Thymus (tissue), 11 donors: ENCODE measurements around the gene NUDT19. TPM values are rescaled to one million over a fixed set of nuclear protein-coding genes. Genes with fewer than 3 reads are reported as not detected.
"Not testable (repeated sequence)": the region's sequence is repeated elsewhere in the genome, so short reads cannot be mapped to it uniquely, and the experiment has no call there.

Experiments used
- DNase-seq, 9 donors: peaks; one replicate each; pipeline ENCODE4 v3.0.0-alpha.2; 2013; ENCODE audit warnings: low spot score in 9 of 9, low read depth in 6 of 9, missing footprints in 1 of 9
- H3K27ac ChIP-seq, 2 donors: one replicate each; pipeline ENCODE4 v1.5.1; 2013; ENCODE audit warnings: control low read depth in 1 of 2, low read depth in 1 of 2, low read length in 1 of 2, mild to moderate bottlenecking in 1 of 2, moderate library complexity in 1 of 2
- H3K27me3 ChIP-seq, 2 donors: one replicate each; pipeline ENCODE4 v1.5.1; 2013; ENCODE audit warnings: low read length in 1 of 2; ENCODE audit not compliant: control insufficient read depth in 2 of 2, insufficient read depth in 1 of 2
- H3K36me3 ChIP-seq, 2 donors: one replicate each; pipeline ENCODE4 v1.5.1; 2013; ENCODE audit warnings: low read length in 1 of 2, mild to moderate bottlenecking in 1 of 2, moderate library complexity in 1 of 2; ENCODE audit not compliant: control insufficient read depth in 2 of 2, insufficient read depth in 2 of 2
- H3K4me1 ChIP-seq, 2 donors: one replicate each; pipeline ENCODE4 v1.5.1; 2013; ENCODE audit warnings: low read length in 2 of 2; ENCODE audit not compliant: control insufficient read depth in 2 of 2, insufficient read depth in 2 of 2
- H3K4me3 ChIP-seq, 2 donors: one replicate each; pipeline ENCODE4 v1.5.1; 2013; ENCODE audit warnings: low read length in 2 of 2, control low read depth in 1 of 2, mild to moderate bottlenecking in 1 of 2
- H3K9me3 ChIP-seq, 2 donors: one replicate each; pipeline ENCODE4 v1.5.1; 2013; ENCODE audit warnings: low read length in 1 of 2, mild to moderate bottlenecking in 1 of 2; ENCODE audit not compliant: control insufficient read depth in 2 of 2, insufficient read depth in 1 of 2
- WGBS: extraction: QIAGEN DNeasy Blood & Tissue Kit; methylation state at CpG from one replicate; pipeline ENCODE4 v1.1.7; 2013; 5-methylcytosine and 5-hydroxymethylcytosine counted together
- polyA plus RNA-seq: library from polyadenylated mRNA; stranded (reverse); fragments of 200-250 nt; gene quantifications from one replicate; pipeline ENCODE4 v1.2.3, GENCODE V29; 2013
- total RNA-seq: library from RNA; stranded (reverse); fragments of 120-200 nt; gene quantifications from one replicate; pipeline ENCODE4 v1.2.4, GENCODE V29; 2013
- donor health status: healthy.

NUDT19 gene
- total and polyA plus RNA-seq, 2 donors, result 3.7 to 11.1 TPM

GRCh38 chr19:32652894-32653598, 38.6 kb upstream of the NUDT19 start:
- H3K27ac ChIP-seq, result peak overlapping the region in 1 of 2 donors; percentile 57

DNA sequence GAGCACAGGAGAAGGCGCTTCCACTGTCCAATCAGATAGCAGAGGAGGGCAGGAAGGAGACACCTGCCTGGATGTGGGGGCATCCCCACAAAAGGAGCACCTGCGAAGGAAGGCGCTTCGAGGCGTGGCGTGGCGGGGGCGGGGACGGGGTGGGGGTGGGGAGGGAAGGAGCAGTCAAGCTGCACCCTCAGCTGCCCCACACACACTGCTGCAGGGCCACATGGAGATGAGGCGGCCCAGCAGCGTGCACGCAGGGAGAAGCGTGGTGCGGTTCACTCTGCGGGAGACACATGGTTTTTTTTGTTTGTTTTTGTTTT, 38.1 kb upstream of the NUDT19 start:
- Histone ChIP-seq H3K36me3 (peaks cover 26 to 29% of the 10 kb centered on the region in 2 donors), H3K4me1 (peaks cover 6 to 37% of the 10 kb centered on the region in 2 donors), H3K27me3 (no peaks in the 10 kb centered on the region), H3K27ac (peak overlapping the region in 1 of 2 donors; percentile 57), H3K4me3 (no peak overlapping the region), H3K9me3 (no peaks in the 10 kb centered on the region)
- WGBS, result 81% methylated on average over 15 of the region's 15 CpGs
- DNase-seq, result peak in 3 of 9 donors; percentile 44 to 69 (median 52)

More at GRCh38 chr19:32652894-32653598, 38.6 kb upstream of the NUDT19 start:
- Histone ChIP-seq H3K4me1 (peaks cover 6 to 38% of the 10 kb centered on the region in 2 donors), H3K4me3 (no peak overlapping the region), H3K9me3 (no peaks in the 10 kb centered on the region), H3K27me3 (no peaks in the 10 kb centered on the region), H3K36me3 (peaks cover 24% of the 10 kb centered on the region in 2 donors)
- 89% methylated on average over 12 of the region's 12 CpGs for WGBS
- DNase-seq, result no peak

GRCh38 chr19:32656379-32656778, 35.2 kb upstream of the NUDT19 start:
- not testable (repeated sequence) for H3K27ac ChIP-seq, DNase-seq, H3K4me3 ChIP-seq, H3K27me3 ChIP-seq, H3K9me3 ChIP-seq
- H3K4me1 ChIP-seq, result peaks cover 6 to 28% of the 10 kb centered on the region in 2 donors
- peaks cover 20 to 25% of the 10 kb centered on the region in 2 donors for H3K36me3 ChIP-seq
- WGBS, result 99% methylated on average over 8 of the region's 8 CpGs

- Histone ChIP-seq H3K27ac (no peak overlapping the region), H3K4me1 (peaks cover 6 to 18% of the 10 kb centered on the region in 2 donors), H3K4me3 (no peak overlapping the region), H3K27me3 (no peaks in the 10 kb centered on the region), H3K9me3 (no peaks in the 10 kb centered on the region), H3K36me3 (peaks cover 20 to 29% of the 10 kb centered on the region in 2 donors)
- WGBS, result 97% methylated on average over 10 of the region's 10 CpGs
- no peak for DNase-seq
These were observed 33.5 kb upstream of the NUDT19 start for GRCh38 chr19:32658075-32658474.

DNA sequence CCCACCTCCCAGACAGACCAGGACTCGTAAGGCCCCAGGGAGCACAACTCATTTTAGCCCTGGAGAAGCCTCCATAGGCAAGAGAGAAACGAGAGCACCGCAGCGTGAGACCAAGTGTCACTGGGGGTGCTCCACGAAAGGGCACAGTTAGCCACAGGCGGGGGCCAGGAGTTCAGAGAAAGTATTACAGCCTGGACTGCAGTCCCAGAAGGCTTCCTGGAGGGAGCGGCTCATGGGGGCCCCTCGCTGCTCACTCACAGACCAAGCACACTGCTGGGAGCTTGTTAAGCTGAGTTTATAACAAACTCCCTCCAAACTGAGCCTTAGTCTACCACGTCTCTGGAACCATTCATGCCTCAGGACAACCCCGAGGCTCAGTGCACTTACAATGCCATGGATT, 33.1 kb upstream of the NUDT19 start:
- Histone ChIP-seq H3K4me1 (peaks cover 2 to 14% of the 10 kb centered on the region in 2 donors), H3K9me3 (no peaks in the 10 kb centered on the region), H3K27ac (no peak overlapping the region), H3K4me3 (no peak overlapping the region), H3K27me3 (no peaks in the 10 kb centered on the region), H3K36me3 (peaks cover 20 to 31% of the 10 kb centered on the region in 2 donors)
- WGBS, result 94% methylated on average over 10 of the region's 10 CpGs
- no peak for DNase-seq

DNA sequence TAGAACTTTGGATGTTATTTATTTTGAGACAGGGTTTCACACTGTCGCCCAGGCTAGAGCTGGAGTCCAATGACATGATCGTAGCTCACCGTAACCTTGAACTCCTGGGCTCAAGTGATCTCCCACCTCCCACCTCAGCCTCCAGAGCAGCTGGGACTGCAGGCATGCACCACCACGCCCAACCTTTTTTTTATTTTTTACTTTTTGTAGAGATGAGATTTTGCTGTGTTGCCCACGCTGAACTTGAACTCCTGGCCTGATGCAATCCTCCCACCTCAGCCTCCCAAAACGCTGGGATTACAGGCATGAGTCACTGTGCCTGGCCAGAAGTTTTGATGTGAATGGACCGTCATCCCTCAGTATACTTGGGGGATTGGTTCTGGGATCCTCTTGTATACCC, 30.3 kb upstream of the NUDT19 start:
- DNase-seq, result no peak
- H3K9me3 ChIP-seq, result no peaks in the 10 kb centered on the region
- no peak overlapping the region for H3K4me3 ChIP-seq
- peaks cover 0 to 5% of the 10 kb centered on the region in 2 donors for H3K4me1 ChIP-seq
- no peaks in the 10 kb centered on the region for H3K27me3 ChIP-seq
- peaks cover 17 to 27% of the 10 kb centered on the region in 2 donors for H3K36me3 ChIP-seq
- no peak overlapping the region for H3K27ac ChIP-seq
- 97% methylated on average over 7 of the region's 7 CpGs for WGBS

DNA sequence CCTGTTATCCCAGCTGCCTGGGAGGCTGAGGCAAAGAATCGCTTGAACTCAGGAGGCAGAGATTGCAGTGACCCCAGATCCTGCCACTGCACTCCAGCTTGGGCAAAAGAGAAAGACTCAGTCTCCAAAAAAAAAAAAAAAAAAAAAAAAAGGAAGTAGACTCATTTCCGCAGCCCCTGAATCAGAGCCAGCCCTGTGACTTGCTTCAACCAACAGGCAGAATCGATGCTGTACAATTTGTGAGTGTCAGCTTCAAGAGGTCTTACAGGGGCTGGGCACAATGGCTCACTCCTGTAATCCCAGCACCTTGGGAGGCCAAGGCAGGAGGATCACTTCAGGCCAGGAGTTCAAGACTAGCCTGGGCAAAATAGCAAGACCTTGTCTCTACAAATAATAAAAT, 29.4 kb upstream of the NUDT19 start:
- peaks cover 18 to 29% of the 10 kb centered on the region in 2 donors for H3K36me3 ChIP-seq
- no peak overlapping the region for H3K4me3 ChIP-seq
- 24% methylated on average over 3 of the region's 3 CpGs for whole genome bisulfite sequencing
- no peak for DNase-seq
- no peak overlapping the region for H3K27ac ChIP-seq
- peaks cover 0 to 5% of the 10 kb centered on the region in 2 donors for H3K4me1 ChIP-seq
- no peaks in the 10 kb centered on the region for H3K9me3 ChIP-seq
- no peaks in the 10 kb centered on the region for H3K27me3 ChIP-seq

DNA sequence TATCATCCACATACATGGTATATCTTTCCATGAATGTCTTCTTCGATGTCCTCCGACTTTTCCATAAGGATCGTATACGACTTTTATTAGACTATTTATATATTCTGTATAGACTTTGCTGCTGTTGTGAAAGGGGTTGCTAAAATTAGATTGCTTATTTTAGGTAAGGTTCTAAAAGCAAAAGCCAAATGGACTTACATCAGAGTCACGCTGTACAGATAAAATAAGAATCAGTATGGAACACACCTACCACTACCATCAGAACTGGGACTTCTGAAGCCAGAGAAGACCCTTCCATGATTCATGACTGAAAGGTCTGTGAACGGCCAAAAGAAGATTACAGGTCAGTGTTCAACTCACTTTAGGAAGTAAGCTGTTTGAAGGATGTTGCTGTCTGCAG, 25.5 kb upstream of the NUDT19 start:
- Histone ChIP-seq H3K27ac (no peak overlapping the region), H3K9me3 (no peaks in the 10 kb centered on the region), H3K4me1 (peaks cover 0 to 5% of the 10 kb centered on the region in 2 donors), H3K4me3 (no peak overlapping the region), H3K36me3 (peaks cover 12 to 16% of the 10 kb centered on the region in 2 donors), H3K27me3 (no peaks in the 10 kb centered on the region)
- DNase-seq, result no peak
- WGBS, result over 99% methylated on average over 6 of the region's 6 CpGs

DNA sequence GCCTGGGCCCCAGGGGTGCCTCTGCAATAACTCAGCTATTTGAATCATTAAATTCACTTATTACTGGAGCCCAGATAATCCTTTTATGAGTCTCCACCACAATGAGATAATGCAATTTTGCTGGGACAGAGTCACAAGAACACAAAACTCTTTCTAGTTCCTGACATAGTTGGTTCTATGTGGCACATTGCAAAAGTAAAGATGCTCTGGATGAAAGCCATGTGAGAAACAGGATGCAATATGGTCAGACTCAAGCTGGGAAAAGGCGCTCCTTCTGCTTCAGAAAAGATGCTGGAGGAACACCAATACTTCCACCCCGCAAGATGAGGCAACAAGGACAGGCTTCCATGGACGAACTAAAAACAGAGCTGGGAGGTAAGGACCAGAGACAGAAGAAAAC, 22.3 kb upstream of the NUDT19 start:
- no peak overlapping the region for H3K27ac ChIP-seq
- H3K4me3 ChIP-seq, result no peak overlapping the region
- no peak for DNase-seq
- 84% methylated on average over 3 of the region's 3 CpGs for WGBS
- no peaks in the 10 kb centered on the region for H3K9me3 ChIP-seq
- H3K27me3 ChIP-seq, result no peaks in the 10 kb centered on the region
- H3K4me1 ChIP-seq, result peaks cover 17 to 25% of the 10 kb centered on the region in 2 donors
- H3K36me3 ChIP-seq, result peaks cover 3 to 16% of the 10 kb centered on the region in 2 donors
